LNCAP (cell line): Measurements from ENCODE around the gene PANX2.

ENCODE experiments used
- CTCF ChIP-seq: fragments of 450-650 bp; IDR thresholded peaks from 2 replicates; pipeline ENCODE4 v1.5.1; 2017; ENCODE audit warnings: mild to moderate bottlenecking

Gene PANX2

DNA sequence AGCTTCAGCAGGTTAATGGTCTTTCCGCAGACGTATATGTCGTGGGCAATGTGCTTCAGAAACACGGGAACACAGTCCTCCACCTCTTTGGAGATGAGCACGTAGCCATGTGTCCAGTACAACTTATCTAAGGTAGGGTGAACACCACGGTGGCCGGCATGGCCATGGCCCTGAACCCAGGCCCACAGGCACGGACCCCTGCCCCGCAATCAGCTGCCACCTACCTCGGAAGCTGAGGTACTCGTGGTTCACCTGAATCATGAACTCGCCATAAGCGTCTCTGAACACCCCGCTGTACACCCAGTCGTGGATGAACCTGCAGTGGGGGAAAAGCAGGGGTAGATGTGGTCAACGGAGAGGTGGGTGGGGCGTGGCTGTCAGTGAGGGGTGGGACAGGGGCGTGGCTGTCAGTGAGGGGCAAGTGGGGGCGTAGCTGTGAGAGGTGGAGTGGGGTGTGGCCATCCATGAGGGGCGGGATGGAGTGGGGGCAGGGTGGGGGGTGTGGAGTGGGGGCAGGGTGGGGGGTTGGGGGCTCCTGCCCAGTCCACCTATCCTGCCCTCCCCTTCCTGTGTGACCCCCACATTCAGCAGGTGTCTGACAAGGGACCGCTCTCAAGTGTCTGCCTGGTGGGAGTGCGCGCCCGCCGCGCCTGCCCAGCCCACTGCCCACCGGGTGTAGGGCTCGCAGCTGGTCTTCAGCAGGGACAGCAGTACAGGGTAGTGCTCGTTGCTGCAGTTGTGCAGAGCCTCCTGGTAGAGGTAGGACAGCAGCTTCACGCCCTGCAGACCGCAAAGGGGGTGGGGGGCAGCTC lies 55.7 kb downstream of the PANX2 start:
- no peak for TF ChIP-seq CTCF

GRCh38 chr22:50226875-50227165 lies 56.3 kb downstream of the PANX2 start:
- no peak for TF ChIP-seq CTCF

- TF ChIP-seq CTCF: no peak
These were observed 57.2 kb downstream of the PANX2 start for GRCh38 chr22:50227579-50228215.

GRCh38 chr22:50228366-50228765 lies 57.8 kb downstream of the PANX2 start:
- no peak for TF ChIP-seq CTCF

- no peak for TF ChIP-seq CTCF
These were observed 58.8 kb downstream of the PANX2 start for GRCh38 chr22:50229370-50229769.
